DMS114 treated with DMSO at 0.1 percent for 48 hours (cell line): ENCODE measurements around the gene SOD3.

ENCODE experiments used
- DNase-seq: peaks from one replicate; lab custom pipeline; 2025; ENCODE audit not compliant: unreplicated experiment; lab: John Stamatoyannopoulos, UW

Gene SOD3

DNA sequence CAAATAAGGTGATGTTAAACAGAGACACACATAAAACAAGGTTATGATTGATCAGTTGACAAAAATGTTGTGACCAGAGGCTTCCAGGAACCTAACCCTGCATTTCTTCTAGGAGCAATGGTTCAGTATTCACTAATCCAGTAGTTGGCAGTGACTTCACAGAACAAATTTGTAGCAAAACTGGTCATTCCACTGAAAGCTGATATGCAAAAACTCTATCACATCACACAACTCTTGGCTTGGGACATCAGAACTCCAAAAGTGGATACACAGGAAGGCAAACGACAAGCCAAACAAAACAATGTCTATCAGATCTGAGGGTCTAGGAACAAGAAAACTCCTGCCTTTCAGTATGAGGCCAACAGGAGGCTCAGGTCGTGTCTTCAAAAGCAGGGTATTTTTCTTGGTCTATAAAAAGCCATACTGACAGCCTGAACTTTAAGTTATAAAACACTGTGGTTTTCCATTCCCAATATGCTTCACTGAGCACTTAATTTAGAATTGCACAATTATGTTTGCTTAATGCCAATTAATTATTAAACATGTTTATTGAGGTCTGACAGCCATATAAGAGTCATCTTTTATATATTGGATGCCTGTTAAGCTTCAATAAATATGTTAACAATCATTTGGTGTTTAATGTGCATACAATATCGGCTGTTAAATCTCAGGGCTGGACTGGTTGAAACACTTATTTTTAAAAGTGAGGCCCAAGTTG, 45.6 kb downstream of the SOD3 start:
- no peak for DNase-seq

DNA sequence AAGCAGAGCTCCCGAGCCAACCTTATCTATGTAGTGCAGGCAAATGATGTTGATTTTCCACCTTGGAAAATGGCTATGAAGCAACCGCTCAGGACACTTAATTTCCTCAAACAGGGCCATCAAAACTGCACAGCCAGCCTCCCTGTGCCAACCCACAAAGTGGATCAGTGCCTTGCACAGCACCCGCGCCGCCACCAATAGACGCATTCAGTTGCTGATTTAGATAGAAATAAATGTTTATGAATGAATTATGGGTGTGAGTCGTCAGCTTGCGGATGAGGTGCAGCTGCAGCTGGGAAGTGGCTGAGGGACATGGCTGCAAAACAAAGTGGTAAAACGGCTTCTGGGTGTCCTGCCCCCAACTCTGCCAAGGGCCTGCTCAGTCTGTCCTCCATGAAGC, 47.0 kb downstream of the SOD3 start:
- DNase-seq, result no peak

DNA sequence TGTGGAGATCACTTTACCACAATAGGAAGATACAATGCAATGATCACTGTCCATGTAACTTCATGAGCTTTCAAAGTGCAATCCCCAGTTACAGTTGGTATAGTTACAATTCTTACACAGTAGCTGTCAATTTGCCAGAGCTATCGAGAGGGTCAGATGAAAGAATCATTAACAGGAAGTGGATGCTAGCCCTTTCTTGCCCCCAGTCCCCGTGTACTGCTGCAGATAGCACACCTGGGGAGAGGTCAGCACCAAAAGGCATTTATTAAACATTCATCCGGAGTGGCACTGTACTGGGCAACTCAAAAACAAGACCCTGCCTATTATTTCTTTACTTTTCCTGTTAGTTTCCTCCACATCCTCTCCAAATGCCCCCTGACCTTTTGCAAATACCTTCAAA, 47.7 kb downstream of the SOD3 start:
- no peak for DNase-seq

DNA sequence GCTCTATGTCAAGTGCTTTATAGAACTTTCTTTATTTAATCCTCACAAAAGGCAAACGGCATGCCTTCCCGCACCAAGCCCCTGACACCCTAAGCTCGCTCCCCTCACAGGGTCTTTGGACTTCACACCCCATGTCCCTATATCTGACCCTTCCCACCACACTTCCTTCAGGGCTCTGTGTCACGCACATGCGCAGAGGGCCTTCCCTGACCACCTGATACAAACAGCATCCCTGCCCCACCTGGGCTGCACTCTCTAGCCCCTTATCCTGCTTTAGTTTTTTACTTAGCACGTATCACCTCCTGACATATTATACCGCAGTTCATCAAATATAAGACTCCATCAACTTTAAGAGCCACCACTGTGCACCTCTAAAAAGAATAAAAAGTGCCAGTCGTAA, 49.8 kb downstream of the SOD3 start:
- DNase-seq, result no peak

DNA sequence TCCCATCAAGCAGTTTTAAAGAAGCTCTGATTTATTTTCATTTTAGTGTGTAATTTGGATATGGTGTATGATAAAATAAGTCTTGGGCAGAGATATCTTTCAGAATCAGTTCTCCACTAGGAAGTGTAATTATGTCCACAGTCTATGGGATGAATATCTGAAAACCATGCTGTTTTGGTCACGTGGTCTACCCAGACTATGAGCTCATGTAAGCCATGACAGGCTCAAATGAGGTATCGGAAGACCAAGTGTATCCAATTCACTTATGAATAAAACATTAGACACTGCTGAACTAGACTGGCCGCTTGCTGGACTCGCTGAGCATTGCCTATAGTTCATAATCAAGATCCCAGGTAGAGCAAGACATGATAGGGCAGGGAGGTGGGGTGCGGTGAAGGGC, 50.5 kb downstream of the SOD3 start:
- DNase-seq, result no peak

DNA sequence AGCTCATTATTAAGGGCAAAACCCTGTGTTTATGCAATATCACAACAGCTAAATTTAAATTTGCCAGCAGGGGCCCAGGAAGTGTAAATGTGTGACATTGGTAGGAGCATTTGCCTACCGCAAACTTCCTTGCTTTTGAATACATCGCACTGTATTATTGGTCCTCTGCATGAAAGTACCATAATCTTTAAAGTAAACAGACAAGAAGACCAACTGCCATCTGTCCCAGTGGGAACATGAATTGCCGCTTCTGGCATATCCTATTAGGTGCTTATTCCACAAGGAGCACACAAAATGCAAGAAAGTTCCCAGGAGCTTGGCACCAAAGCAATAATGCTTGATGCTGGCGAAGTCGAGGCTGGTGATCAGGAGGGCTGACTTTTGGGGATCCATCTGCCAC, 51.3 kb downstream of the SOD3 start:
- DNase-seq, result no peak

DNA sequence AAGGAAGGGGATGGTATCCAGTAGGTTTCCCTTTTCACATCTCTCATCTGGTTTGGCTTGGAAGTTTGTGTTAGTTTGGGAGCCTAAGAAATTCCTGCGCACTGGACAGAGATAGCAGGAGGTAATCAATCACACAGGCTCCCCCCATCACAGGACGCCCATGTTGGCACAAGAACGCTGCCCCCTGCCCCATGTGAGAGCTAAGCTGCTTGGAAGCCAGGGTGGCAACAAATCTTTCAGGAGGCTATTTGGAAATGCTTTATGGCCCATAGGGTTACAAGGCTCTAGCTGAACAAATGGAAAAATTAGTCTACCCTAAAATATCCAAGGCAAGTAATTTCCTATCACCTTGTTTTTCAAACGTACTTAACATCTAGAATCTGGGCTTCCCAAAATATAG, 54.0 kb downstream of the SOD3 start:
- DNase-seq, result no peak

DNA sequence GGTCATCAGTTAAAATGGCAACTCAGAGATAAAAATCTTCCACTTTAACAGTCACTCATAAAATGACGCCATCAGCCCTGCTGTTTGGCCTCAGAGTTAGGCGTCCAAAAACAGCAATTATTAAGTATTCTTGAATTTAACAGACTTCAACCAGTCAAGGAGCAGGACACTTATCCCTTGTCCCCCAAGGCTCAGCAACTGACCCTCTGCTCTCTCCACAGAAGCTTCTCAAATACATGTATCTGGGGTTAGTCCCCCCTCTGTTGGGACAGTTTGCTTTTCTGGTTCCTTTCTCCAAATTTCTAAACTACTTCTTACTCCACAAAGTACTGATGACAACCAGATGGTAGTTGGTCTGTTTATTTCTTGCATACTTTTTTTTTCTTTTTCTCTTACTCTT, 54.4 kb downstream of the SOD3 start:
- no peak for DNase-seq
